Activated CD4-positive, alpha-beta T cell treated with anti-CD3 and anti-CD28 coated beads, Interleukin-2, Interleukin-6, amounts not matched to agents 100 ng/mL and 50 ng/mL, durations not matched to agents 16 hours and 8 hours (primary cell): ENCODE results near the gene RIPK3.
"Not testable (repeated sequence)": the region's sequence is repeated elsewhere in the genome, so short reads cannot be mapped to it uniquely, and the experiment has no call there.

Source experiments
- DNase-seq: peaks from one replicate; pipeline ENCODE4 v3.0.0-alpha.2; 2020

RIPK3 gene

DNA sequence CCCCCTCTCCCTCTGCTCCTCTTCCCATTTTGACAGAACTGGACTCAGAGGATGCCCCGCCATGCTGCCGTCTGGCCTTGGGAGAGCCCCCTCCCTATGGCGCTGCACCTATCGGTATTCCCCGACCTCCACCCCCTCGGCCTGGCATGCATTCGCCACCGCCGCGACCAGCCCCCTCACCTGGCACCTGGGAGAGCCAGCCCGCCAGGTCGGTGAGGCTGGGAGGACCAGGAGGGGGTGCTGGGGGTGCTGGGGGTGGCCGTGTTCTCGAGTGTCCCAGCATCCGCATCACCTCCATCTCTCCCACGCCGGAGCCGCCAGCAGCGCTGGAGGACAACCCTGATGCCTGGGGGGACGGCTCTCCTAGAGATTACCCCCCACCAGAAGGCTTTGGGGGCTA, 29.7 kb upstream of the RIPK3 start:
- DNase-seq: no peak

DNA sequence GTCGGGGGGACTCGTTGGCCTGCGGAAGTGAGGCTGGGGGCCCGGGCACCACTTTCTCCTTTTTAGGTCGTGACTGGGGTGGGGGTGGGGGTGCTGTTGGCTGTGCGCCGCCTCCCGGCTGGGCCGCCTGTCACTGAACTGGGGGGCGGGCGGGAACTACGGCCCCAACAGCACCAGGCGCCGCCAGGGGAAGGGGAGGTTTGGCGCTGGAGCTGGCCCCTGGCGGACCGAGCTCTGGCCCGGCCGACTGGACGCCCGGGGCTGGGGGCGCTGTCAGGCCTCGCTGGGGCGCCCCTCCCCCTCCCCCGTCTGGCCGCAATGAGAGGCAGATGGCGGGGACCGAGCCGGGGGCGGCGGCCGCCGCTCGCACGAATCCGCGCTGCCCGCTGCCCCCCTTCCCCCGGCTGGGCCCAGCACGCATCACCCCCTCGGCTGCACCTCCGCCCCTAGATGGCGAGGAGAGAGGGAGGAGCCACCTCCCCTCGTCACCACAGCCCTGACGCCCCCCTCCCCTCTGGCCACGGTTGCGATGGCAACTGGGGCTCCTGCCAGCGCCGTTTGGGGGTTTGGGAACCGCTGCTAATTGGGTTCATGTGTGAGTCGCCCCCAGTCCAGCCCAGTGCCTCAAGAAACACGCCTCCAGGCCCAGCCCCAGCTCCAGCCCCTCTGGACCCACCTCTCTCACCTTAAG, 28.9 kb upstream of the RIPK3 start:
- DNase-seq: no peak

DNA sequence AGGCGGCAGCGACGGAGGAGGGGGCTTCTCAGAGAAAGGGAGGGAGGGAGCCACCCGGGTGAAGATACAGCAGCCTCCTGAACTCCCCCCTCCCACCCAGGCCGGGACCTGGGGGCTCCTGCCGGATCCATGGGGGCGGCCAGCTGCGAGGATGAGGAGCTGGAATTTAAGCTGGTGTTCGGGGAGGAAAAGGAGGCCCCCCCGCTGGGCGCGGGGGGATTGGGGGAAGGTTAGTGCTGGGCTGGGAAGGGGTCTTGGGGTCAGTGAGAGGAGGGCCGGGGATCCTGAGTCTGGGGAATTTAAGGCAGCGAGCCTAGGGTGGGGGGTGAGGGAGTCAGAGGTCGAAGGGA, 28.4 kb upstream of the RIPK3 start:
- no peak for DNase-seq

DNA sequence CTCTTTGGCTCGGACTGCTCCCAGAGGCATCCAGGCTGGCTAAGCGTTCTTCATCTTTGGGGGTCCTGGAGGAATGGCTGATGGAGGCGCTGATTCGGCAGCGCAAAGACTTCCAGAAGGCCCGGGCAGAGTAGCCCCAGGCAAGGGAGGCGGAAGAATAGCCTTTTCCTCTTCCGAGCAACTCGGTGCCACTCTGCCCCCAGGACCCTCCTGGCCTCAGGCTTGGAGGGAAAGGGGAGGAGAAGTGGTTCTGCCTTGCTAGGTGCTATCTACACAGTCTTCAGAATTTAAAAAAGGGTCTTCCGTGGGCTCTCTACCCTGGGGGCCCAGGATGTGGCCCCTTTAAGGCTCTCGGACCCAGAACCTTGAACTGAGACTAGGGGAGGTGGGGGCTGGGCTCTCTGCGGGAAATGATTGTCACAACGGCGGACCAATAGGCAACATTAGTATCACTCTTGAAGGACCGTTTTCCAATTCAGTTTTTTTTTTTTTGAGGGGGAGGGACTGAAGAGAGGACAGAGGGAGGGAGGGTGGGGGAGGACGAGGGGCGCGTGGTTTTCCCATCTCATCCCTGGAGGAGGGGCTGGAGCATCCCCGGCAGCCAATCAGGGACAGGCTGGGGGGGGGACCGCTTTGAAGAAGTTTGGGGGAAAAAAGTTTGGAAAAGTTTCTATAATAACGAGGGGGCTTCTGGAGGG, 27.9 kb upstream of the RIPK3 start, which contains the start of gene NFATC4:
NFATC4 (plus strand) TSS at position 671 of the 698 bp plus-strand sequence. CDS start 157 bp downstream, outside the sequence.
- DNase-seq: no peak

DNA sequence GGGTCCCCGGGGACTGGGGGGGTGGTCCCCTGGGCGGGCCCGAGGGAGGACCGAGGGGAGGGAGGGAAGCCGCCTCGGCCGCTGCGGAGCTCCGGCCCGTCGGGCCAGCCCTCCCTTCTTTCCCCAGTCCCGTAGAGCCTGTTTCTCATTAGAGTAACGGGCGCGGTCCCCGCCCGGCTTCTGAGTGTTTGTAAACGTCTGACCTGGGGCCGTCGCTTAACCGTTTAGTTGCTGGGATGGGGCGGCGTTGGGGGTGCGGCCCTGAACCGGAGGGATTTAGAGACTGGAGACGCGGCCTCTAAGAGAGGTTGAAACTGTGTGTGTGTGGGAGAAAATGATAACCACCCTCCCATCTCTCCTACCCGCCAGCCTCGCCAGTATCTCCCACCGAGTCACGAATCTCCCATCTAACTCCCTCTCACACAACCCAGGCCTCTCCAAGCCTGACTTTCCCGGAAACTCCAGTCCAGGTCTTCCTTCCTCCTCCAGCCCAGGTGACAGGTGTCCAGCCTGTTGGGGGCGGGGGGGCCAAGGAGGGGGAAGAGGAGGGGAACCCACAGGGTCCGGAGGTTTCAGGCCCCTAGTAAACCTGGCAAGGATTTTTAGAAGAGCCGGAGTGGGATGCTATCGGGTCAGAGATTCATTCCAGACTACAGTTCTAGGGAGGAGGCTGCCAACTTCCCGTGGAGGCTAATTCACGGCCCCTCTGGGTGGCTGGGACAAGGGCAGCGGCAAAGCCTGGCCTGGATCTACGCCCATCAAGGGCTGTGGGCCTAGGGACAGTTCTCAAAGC, 27.1 kb upstream of the RIPK3 start:
- no peak for DNase-seq

DNA sequence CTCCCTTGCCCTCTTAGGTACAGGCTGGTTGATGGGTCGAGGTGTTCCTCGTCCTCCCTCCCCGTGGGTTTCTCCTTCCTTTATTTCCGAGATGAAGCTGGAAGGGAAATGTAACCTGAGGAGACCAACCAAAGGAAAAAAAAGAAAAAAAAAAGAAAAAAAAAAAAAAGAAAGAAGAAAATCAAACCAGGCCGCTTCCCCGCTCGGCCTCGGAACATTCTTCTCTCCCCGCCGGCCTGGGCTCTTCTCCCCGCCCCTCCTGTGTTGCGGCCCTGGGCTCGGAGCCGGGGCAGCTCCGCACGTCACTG, 26.6 kb upstream of the RIPK3 start:
- no peak for DNase-seq

GRCh38 chr14:24365600-24366412, 26.0 kb upstream of the RIPK3 start:
- peak; percentile 69 for DNase-seq

- DNase-seq: no peak
Observed at GRCh38 chr14:24364841-24365240, 25.1 kb upstream of the RIPK3 start.

- no peak for DNase-seq
Observed at GRCh38 chr14:24363401-24363800, 23.6 kb upstream of the RIPK3 start.

GRCh38 chr14:24362241-24362960, 22.6 kb upstream of the RIPK3 start:
- DNase-seq: no peak

DNA sequence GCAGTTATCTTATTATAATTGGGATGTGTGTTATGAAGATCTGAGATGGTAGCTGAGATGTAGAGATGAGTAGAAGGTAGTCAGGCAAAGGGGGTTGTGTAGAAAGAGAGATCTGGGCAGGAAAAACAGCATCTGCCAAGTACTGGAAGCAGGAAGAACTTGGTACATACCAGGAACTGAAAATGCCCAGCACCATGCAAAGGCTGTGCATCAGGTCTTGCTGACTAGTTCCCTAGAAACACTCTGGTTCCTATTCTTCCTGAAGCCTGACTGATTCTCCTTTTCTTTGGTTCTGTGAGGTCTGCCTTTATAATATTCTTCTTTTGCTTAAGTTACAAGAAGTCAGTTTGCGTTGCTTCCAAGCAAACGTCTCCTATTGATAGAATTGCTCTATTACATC, 21.5 kb upstream of the RIPK3 start:
- DNase-seq: no peak

DNA sequence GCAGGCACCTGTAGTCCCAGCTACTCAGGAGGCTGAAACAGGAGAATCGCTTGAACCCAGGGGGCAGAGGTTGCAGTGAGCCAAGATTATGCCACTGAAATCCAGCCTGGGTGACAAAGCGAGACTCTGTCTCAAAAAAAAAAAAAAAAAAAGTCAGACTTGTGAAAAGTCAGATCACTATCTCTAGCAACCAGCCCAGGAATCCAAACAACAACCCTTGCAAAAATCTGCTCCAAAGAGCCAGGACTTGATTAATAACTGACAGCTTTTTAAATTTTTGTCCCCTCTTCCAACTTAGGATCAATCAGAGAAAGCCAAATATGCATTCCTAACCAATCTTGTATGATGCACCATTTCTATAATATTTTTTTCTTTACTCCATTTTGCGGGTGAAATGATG, 20.5 kb upstream of the RIPK3 start:
- DNase-seq: no peak

- DNase-seq: no peak
Observed at GRCh38 chr14:24356208-24356607, 16.4 kb upstream of the RIPK3 start.

GRCh38 chr14:24355009-24355408, 15.2 kb upstream of the RIPK3 start:
- DNase-seq: no peak

DNA sequence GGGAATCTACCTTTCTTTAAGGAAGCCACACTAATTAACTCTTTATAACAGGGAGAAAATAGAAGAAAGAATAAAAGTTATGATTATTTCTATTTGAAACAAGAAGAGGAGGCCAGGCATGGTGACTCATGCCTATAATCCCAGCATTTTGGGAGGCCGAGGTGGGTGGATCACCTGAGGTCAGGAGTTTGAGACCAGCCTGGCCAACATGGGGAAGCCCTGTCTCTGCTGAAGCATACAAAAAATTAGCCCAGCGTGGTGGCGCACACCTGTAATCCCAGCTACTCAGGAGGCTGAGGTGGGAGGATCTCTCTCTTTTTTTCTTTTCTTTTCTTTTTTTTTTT, 14.7 kb upstream of the RIPK3 start:
- DNase-seq: not testable (repeated sequence)

DNA sequence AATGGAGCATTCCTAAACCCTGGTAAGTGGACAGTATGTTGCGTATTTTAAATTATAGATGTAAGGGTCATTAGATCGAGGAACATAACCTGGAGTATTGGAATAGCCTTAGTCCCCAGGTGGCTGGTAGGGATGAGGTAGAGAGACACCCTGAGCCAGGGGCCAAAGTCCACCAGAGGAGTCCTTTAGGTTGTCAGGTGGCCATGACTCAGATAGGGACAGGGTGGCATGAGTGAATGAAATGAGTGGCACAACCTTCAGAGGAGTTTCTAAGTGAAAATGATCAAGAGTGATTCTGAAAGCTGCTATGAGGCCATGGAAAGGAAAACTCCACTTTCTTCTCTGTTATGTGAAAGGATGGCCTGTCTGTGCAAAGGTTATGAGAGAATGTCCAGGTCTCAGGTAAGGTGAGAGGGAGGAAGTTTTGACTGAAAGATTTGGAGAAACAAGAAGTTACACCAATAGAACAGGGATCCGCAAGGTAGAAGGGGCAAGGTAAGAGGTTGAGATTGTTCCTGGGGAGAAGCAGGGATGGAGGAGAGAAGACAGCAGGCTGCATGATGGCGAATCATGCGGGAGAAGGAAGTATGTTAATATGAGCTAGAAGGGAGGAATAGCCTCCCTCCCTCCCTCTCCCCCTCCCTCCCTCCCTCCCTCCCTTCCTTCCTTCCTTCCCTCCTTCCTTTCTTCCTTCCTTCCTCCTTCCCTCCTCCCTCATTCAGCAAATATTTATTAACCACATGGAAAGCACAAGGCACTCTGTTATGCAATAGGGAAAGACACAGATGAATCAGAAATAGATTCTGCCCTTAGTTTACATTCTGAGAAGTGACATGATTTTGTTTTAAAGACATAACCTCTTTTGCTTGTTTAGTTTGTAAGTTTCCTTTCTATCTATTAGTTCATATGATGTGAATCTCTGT, 14.0 kb upstream of the RIPK3 start:
- DNase-seq: no peak

DNA sequence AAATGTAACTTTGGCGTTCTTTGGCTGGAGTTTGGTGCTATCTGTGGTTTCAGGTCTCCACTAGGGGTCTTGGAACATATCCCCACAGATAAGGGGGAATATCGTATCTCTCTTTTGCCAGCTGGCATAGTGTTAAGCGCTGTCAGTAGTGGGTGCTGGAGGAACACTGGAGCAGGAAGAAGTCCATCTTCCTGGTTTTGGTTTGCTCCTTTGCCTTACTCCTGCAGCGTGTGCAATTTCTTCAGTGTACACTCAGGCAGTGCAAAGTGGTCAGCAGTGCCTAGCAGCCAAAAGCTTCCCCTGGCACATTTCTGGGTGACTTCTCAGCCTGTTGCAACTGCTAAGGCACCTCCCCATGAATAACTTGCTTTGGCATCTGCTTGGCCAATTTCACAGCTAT, 11.7 kb upstream of the RIPK3 start:
- DNase-seq: no peak

- no peak for DNase-seq
Observed at GRCh38 chr14:24349742-24350141, 10.0 kb upstream of the RIPK3 start.

DNA sequence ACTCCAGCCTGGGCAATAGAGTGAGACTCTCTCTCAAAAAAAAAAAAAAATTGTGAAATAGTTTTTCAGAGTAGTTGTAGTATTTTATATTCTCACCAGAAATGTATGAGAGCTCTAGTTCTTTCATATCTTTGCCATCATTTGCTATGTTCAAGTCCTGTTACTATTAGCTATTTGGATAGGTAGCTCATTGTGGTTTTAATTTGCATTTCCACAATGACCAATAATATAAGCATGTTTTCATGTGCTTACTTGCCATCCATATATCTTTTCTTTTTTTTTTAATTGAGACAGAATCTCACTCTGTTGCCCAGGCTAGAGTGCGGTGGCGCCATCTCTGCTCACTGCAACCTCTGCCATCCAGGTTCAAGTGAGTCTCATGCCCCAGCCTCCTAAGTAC, 8.4 kb upstream of the RIPK3 start:
- no peak for DNase-seq

GRCh38 chr14:24347134-24347533, 7.3 kb upstream of the RIPK3 start:
- DNase-seq: no peak
